ENCODE measurements around the gene ARL15. TPM values are rescaled to one million over a fixed set of nuclear protein-coding genes. Genes with fewer than 3 reads are reported as not detected.

The ARL15 gene
- total and polyA plus RNA-seq, 2 donors (not counting 1 experiment from before 2014, with no cell fraction given), result 5.8 to 20.5 TPM

GRCh38 chr5:53963958-53964357 lies 346.4 kb downstream of the ARL15 start:
- Histone ChIP-seq H3K4me2 (replicated peaks; ENCODE audit: low read depth, low read length, poor library complexity, severe bottlenecking) (no peak overlapping the region), H2AFZ (ENCODE audit: insufficient read depth, low read depth, low read length, poor library complexity, severe bottlenecking) (no peak overlapping the region), H4K20me1 (ENCODE audit: control insufficient read depth, insufficient read depth, low read length, poor library complexity, severe bottlenecking) (no peaks in the 10 kb centered on the region), H3K4me3 (ENCODE audit: control extremely low read depth in 1 of 5, extremely low read depth in 1 of 5, insufficient read depth in 1 of 5, low read depth in 2 of 5, low read length in 4 of 5) (no peak overlapping the region), H3K9ac (ENCODE audit: low read length) (no peak overlapping the region), H3K9me3 (ENCODE audit: control extremely low read depth in 1 of 3, control insufficient read depth in 2 of 3, insufficient read depth in 1 of 3, low read length in 2 of 3) (peaks cover 0 to 4% (median 0%) of the 10 kb centered on the region in 3 donors), H3K79me2 (ENCODE audit: control insufficient read depth, insufficient read depth, low read length) (no peaks in the 10 kb centered on the region), H3K27ac (ENCODE audit: low read length in 2 of 2) (no peak overlapping the region), H3K27me3 (replicated peaks in 1 of 4; ENCODE audit: control extremely low read depth in 1 of 4, control insufficient read depth in 3 of 4, insufficient read depth in 4 of 4, low read length in 3 of 4) (no peaks in the 10 kb centered on the region), H3K4me1 (ENCODE audit: control insufficient read depth in 2 of 2, insufficient read depth in 2 of 2, low read length in 2 of 2) (no peaks in the 10 kb centered on the region), H3K36me3 (replicated peaks in 1 of 2; ENCODE audit: control extremely low read depth in 1 of 2, control insufficient read depth in 1 of 2, extremely low read depth in 1 of 2, insufficient read depth in 2 of 2, low read length in 1 of 2) (peaks cover 0 to 3% of the 10 kb centered on the region in 2 experiments)
- Mint-ChIP-seq H3K9me3 (ENCODE audit: insufficient read depth) (peaks cover 4% of the 10 kb centered on the region), H3K27me3 (no peaks in the 10 kb centered on the region), H3K4me1 (no peaks in the 10 kb centered on the region), H3K4me3 (no peak overlapping the region), H3K27ac (no peak overlapping the region)
- DNase-seq (no peak), ATAC-seq (ENCODE audit: low read depth) (no peak)
- ChIA-PET POLR2A (no interaction called here), CTCF (no interaction called here)
- intact Hi-C loops (cut with micrococcal nuclease), result no loop called here
- WGBS (ENCODE audit: insufficient coverage), result no CpG with 5 or more reads among the region's 1 CpG
- TF ChIP-seq CTCF (IDR thresholded peaks at IDR 0.05) (no peak), EZH2 (IDR thresholded peaks at IDR 0.05; ENCODE audit: borderline replicate concordance, insufficient read depth, low read depth, low read length, poor library complexity, severe bottlenecking) (no peak)

- CTCF ChIA-PET, result no interaction called here
- H4K20me1 ChIP-seq (ENCODE audit: control insufficient read depth, insufficient read depth, low read length, poor library complexity, severe bottlenecking), result no peaks in the 10 kb centered on the region
These were observed 348.1 kb downstream of the ARL15 start for GRCh38 chr5:53962306-53962705.

More at GRCh38 chr5:53962306-53962705, 348.1 kb downstream of the ARL15 start:
- Mint-ChIP-seq H3K27me3 (no peaks in the 10 kb centered on the region), H3K4me3 (no peak overlapping the region), H3K4me1 (no peaks in the 10 kb centered on the region), H3K27ac (no peak overlapping the region), H3K9me3 (ENCODE audit: insufficient read depth) (peaks cover 10% of the 10 kb centered on the region)
- no peak overlapping the region for H2AFZ ChIP-seq (ENCODE audit: insufficient read depth, low read depth, low read length, poor library complexity, severe bottlenecking)
- no peaks in the 10 kb centered on the region for H3K27me3 ChIP-seq (replicated peaks in 1 of 4; ENCODE audit: control extremely low read depth in 1 of 4, control insufficient read depth in 3 of 4, insufficient read depth in 4 of 4, low read length in 3 of 4)
- H3K79me2 ChIP-seq (ENCODE audit: control insufficient read depth, insufficient read depth, low read length), result no peaks in the 10 kb centered on the region
- TF ChIP-seq CTCF (IDR thresholded peaks at IDR 0.05), result no peak
- TF ChIP-seq EZH2 (IDR thresholded peaks at IDR 0.05; ENCODE audit: borderline replicate concordance, insufficient read depth, low read depth, low read length, poor library complexity, severe bottlenecking), result no peak
- H3K4me2 ChIP-seq (replicated peaks; ENCODE audit: low read depth, low read length, poor library complexity, severe bottlenecking), result no peak overlapping the region
- peaks cover 0 to 8% (median 3%) of the 10 kb centered on the region in 3 donors for H3K9me3 ChIP-seq (ENCODE audit: control extremely low read depth in 1 of 3, control insufficient read depth in 2 of 3, insufficient read depth in 1 of 3, low read length in 2 of 3)
- H3K27ac ChIP-seq (ENCODE audit: low read length in 2 of 2), result no peak overlapping the region
- H3K9ac ChIP-seq (ENCODE audit: low read length), result no peak overlapping the region
- intact Hi-C loops (cut with micrococcal nuclease), result no loop called here
- peaks cover 0 to 3% of the 10 kb centered on the region in 2 experiments for H3K36me3 ChIP-seq (replicated peaks in 1 of 2; ENCODE audit: control extremely low read depth in 1 of 2, control insufficient read depth in 1 of 2, extremely low read depth in 1 of 2, insufficient read depth in 2 of 2, low read length in 1 of 2)
- POLR2A ChIA-PET, result no interaction called here
- no peak for ATAC-seq (ENCODE audit: low read depth)
- H3K4me1 ChIP-seq (ENCODE audit: control insufficient read depth in 2 of 2, insufficient read depth in 2 of 2, low read length in 2 of 2), result no peaks in the 10 kb centered on the region
- no peak overlapping the region for H3K4me3 ChIP-seq (ENCODE audit: control extremely low read depth in 1 of 5, extremely low read depth in 1 of 5, insufficient read depth in 1 of 5, low read depth in 2 of 5, low read length in 4 of 5)
- WGBS (ENCODE audit: insufficient coverage), result no CpG with 5 or more reads among the region's 1 CpG
- no peak for DNase-seq

All from B cell (primary cell).